H1 (cell line): ENCODE data around the gene RAB3IL1. TPM values are rescaled to one million over a fixed set of nuclear protein-coding genes. Genes with fewer than 3 reads are reported as not detected.

ENCODE experiments used
- ASH2L ChIP-seq: fragments of 200-600, 300-600 bp; sonication (generic); IDR thresholded peaks from one replicate; pipeline ENCODE4 v1.7.1; 2017; ENCODE audit warnings: low read length
- BCL11A ChIP-seq, 2 experiments: IDR thresholded peaks; one replicate each; pipeline ENCODE4 v1.6.1; 2011; ENCODE audit warnings: low read depth in 2 of 2, low read length in 2 of 2, mild to moderate bottlenecking in 2 of 2
- GTF2F1 ChIP-seq: IDR thresholded peaks from 2 replicates; pipeline ENCODE4 v1.6.1; 2012; ENCODE audit warnings: low read depth, low read length, improper control_type of control experiment, borderline replicate concordance
- JUND ChIP-seq: IDR thresholded peaks from 2 replicates; pipeline ENCODE4 v1.6.1; 2011; ENCODE audit warnings: mild to moderate bottlenecking, improper control_type of control experiment, low read length
- PHF8 ChIP-seq: fragments of 200-600 bp; sonication (generic); conservative IDR thresholded peaks from 2 replicates; pipeline ENCODE4 v1.7.1; 2012; ENCODE audit warnings: low read depth, mild to moderate bottlenecking, inconsistent platforms, low read length, moderate library complexity
- SIN3A ChIP-seq, 2 experiments: IDR thresholded peaks in 1 of 2; conservative IDR thresholded peaks in 1 of 2; 2 replicates each; pipeline ENCODE4 v1.6.1; 2011 to 2012; ENCODE audit warnings: low read length in 2 of 2, improper control_type of control experiment in 1 of 2, low read depth in 1 of 2, mild to moderate bottlenecking in 1 of 2
- SIX5 ChIP-seq: IDR thresholded peaks from 2 replicates; pipeline ENCODE4 v1.6.1; 2011; ENCODE audit warnings: mild to moderate bottlenecking, low read depth, low read length
- polyA plus RNA-seq, 7 experiments: library from polyadenylated mRNA; depleted of rRNA in 3 of 7; stranded (reverse) in 5 of 7; unstranded in 2 of 7; fragments of >200 nt in 5 of 7; fragments of 200-250 nt in 2 of 7; gene quantifications; 1 replicate in 5 of 7; 2 replicates in 1 of 7; 4 replicates in 1 of 7; pipeline versions ENCODE4 v1.2.1 to v1.2.3, GENCODE V29; 2011 to 2013; ENCODE audit warnings: missing spikeins in 2 of 7, mixed read lengths in 2 of 7
- total RNA-seq: library from RNA; stranded (reverse); fragmentation: NEBNext Ultra II Directional; extraction: Animal tissue kit (Norgen Biotek cat#: 25700); gene quantifications from 2 replicates; pipeline ENCODE4 v1.2.1, GENCODE V29; 2021
- TF ChIP-seq, protein P1 (sequence below): fragments of 300-600 bp; sonication (generic); IDR thresholded peaks from 2 replicates; pipeline ENCODE4 v1.7.1; 2012; ENCODE audit warnings: low read length, moderate library complexity, mild to moderate bottlenecking, inconsistent platforms; ENCODE audit not compliant: insufficient replicate concordance

Gene RAB3IL1
- total and polyA plus RNA-seq, 2 of the 8 experiments (the other 6 are each of a cell fraction or from before 2014, with no cell fraction given), result 6.8 to 7.9 TPM

DNA sequence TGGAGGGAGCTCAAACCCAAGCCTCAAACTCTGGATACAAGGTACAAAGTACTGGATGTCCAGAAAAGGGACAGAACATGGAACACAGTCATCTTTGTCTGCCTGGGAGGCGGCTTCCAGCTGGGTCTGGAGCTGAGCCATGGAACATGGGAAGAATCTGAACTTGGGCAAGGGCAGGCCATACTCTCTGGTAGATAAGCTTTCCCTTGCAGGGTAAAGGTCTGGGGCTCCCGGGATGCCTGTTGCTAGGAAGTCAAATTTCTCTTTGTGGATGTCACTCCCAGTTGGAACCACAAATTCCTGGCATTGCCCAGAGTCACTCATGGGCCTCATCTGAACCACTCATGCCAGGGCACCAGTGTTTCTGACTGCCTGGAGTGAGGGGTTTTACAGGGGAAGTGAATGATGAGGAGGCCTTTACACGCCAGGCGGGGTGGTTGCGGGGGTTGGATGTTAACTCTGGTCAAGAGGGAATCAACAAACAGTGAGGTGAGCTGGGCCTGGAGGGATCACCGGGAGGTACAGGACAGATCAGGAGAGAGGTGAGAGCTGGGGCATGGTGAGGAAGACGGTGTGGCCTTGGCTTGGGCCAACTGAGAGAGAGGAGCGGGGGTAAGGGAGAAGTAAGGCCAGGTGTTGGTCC, 44.3 kb upstream of the RAB3IL1 start (continued):
- TF ChIP-seq, protein P1, sequence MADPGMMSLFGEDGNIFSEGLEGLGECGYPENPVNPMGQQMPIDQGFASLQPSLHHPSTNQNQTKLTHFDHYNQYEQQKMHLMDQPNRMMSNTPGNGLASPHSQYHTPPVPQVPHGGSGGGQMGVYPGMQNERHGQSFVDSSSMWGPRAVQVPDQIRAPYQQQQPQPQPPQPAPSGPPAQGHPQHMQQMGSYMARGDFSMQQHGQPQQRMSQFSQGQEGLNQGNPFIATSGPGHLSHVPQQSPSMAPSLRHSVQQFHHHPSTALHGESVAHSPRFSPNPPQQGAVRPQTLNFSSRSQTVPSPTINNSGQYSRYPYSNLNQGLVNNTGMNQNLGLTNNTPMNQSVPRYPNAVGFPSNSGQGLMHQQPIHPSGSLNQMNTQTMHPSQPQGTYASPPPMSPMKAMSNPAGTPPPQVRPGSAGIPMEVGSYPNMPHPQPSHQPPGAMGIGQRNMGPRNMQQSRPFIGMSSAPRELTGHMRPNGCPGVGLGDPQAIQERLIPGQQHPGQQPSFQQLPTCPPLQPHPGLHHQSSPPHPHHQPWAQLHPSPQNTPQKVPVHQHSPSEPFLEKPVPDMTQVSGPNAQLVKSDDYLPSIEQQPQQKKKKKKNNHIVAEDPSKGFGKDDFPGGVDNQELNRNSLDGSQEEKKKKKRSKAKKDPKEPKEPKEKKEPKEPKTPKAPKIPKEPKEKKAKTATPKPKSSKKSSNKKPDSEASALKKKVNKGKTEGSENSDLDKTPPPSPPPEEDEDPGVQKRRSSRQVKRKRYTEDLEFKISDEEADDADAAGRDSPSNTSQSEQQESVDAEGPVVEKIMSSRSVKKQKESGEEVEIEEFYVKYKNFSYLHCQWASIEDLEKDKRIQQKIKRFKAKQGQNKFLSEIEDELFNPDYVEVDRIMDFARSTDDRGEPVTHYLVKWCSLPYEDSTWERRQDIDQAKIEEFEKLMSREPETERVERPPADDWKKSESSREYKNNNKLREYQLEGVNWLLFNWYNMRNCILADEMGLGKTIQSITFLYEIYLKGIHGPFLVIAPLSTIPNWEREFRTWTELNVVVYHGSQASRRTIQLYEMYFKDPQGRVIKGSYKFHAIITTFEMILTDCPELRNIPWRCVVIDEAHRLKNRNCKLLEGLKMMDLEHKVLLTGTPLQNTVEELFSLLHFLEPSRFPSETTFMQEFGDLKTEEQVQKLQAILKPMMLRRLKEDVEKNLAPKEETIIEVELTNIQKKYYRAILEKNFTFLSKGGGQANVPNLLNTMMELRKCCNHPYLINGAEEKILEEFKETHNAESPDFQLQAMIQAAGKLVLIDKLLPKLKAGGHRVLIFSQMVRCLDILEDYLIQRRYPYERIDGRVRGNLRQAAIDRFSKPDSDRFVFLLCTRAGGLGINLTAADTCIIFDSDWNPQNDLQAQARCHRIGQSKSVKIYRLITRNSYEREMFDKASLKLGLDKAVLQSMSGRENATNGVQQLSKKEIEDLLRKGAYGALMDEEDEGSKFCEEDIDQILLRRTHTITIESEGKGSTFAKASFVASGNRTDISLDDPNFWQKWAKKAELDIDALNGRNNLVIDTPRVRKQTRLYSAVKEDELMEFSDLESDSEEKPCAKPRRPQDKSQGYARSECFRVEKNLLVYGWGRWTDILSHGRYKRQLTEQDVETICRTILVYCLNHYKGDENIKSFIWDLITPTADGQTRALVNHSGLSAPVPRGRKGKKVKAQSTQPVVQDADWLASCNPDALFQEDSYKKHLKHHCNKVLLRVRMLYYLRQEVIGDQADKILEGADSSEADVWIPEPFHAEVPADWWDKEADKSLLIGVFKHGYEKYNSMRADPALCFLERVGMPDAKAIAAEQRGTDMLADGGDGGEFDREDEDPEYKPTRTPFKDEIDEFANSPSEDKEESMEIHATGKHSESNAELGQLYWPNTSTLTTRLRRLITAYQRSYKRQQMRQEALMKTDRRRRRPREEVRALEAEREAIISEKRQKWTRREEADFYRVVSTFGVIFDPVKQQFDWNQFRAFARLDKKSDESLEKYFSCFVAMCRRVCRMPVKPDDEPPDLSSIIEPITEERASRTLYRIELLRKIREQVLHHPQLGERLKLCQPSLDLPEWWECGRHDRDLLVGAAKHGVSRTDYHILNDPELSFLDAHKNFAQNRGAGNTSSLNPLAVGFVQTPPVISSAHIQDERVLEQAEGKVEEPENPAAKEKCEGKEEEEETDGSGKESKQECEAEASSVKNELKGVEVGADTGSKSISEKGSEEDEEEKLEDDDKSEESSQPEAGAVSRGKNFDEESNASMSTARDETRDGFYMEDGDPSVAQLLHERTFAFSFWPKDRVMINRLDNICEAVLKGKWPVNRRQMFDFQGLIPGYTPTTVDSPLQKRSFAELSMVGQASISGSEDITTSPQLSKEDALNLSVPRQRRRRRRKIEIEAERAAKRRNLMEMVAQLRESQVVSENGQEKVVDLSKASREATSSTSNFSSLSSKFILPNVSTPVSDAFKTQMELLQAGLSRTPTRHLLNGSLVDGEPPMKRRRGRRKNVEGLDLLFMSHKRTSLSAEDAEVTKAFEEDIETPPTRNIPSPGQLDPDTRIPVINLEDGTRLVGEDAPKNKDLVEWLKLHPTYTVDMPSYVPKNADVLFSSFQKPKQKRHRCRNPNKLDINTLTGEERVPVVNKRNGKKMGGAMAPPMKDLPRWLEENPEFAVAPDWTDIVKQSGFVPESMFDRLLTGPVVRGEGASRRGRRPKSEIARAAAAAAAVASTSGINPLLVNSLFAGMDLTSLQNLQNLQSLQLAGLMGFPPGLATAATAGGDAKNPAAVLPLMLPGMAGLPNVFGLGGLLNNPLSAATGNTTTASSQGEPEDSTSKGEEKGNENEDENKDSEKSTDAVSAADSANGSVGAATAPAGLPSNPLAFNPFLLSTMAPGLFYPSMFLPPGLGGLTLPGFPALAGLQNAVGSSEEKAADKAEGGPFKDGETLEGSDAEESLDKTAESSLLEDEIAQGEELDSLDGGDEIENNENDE, result no peak
- TF ChIP-seq BCL11A (IDR thresholded peaks at IDR 0.05; ENCODE audit: low read depth in 2 of 2, low read length in 2 of 2) (no peak), JUND (no peak), SIN3A (conservative IDR thresholded peaks at IDR 0.05 in 1 of 2, IDR thresholded peaks at IDR 0.05 in 1 of 2; ENCODE audit: low read depth in 1 of 2, low read length in 2 of 2) (no peak), SIX5 (no peak), ASH2L (no peak), GTF2F1 (no peak), PHF8 (no peak)
